H1 (cell line): ENCODE data around the gene CTPS2. TPM values are rescaled to one million over a fixed set of nuclear protein-coding genes. Genes with fewer than 3 reads are reported as not detected.

Source experiments
- KDM1A ChIP-seq: fragments of 200-600, 300-600 bp; sonication (generic); IDR thresholded peaks from 2 replicates; pipeline ENCODE4 v1.7.1; 2016; ENCODE audit warnings: mild to moderate bottlenecking, low read length, borderline replicate concordance
- SP4 ChIP-seq: IDR thresholded peaks from 2 replicates; pipeline ENCODE4 v1.6.1; 2012; ENCODE audit warnings: low read length, inconsistent platforms
- polyA plus RNA-seq, 7 experiments: library from polyadenylated mRNA; depleted of rRNA in 3 of 7; stranded (reverse) in 5 of 7; unstranded in 2 of 7; fragments of >200 nt in 5 of 7; fragments of 200-250 nt in 2 of 7; gene quantifications; 1 replicate in 5 of 7; 2 replicates in 1 of 7; 4 replicates in 1 of 7; pipeline versions ENCODE4 v1.2.1 to v1.2.3, GENCODE V29; 2011 to 2013; ENCODE audit warnings: missing spikeins in 2 of 7, mixed read lengths in 2 of 7
- total RNA-seq: library from RNA; stranded (reverse); fragmentation: NEBNext Ultra II Directional; extraction: Animal tissue kit (Norgen Biotek cat#: 25700); gene quantifications from 2 replicates; pipeline ENCODE4 v1.2.1, GENCODE V29; 2021
- TF ChIP-seq, protein P1 (sequence below): fragments of 300-600 bp; sonication (generic); IDR thresholded peaks from 2 replicates; pipeline ENCODE4 v1.7.1; 2012; ENCODE audit warnings: low read length, moderate library complexity, mild to moderate bottlenecking, inconsistent platforms; ENCODE audit not compliant: insufficient replicate concordance
- TF ChIP-seq, protein P2 (sequence below): IDR thresholded peaks from 2 replicates; pipeline ENCODE4 v1.6.1; 2012; ENCODE audit warnings: inconsistent platforms
- TF ChIP-seq, protein P3 (sequence below): IDR thresholded peaks from 2 replicates; pipeline ENCODE4 v1.6.1; 2011; ENCODE audit warnings: low read length, improper control_type of control experiment

Gene CTPS2
- total and polyA plus RNA-seq, 2 of the 8 experiments (the other 6 are each of a cell fraction or from before 2014, with no cell fraction given) = 17.1 to 34.0 TPM

DNA sequence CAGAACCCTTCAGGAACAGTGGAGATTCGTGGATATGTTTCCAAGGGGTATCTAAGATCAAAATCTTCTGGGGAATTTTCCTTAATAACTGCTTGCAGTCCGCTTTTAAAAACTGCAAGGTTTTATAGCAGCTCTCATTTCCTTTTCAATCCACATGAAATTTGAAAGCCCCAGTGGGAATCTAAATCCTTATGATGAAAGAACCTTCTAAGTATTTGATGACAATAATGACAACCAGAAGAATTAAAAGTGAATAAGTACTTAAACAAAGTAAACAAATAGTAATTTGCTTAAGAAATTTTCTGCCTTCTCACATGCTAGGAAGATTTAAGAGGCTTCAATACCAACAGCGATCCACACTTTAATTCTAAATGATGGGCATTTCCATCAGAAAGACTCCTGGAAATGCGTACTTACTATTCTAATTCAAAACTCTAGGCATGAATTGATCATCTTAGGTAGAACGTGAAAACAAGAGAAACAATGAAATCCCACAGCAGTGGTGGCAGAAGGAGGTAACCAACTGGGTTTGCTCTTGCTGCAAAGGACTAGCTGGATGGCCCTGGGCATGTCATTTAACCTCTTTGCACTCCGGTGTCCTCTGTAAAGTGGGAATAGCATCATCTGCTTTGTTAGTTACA is 100.1 kb downstream of the CTPS2 start (continued):
- TF ChIP-seq, protein P1, sequence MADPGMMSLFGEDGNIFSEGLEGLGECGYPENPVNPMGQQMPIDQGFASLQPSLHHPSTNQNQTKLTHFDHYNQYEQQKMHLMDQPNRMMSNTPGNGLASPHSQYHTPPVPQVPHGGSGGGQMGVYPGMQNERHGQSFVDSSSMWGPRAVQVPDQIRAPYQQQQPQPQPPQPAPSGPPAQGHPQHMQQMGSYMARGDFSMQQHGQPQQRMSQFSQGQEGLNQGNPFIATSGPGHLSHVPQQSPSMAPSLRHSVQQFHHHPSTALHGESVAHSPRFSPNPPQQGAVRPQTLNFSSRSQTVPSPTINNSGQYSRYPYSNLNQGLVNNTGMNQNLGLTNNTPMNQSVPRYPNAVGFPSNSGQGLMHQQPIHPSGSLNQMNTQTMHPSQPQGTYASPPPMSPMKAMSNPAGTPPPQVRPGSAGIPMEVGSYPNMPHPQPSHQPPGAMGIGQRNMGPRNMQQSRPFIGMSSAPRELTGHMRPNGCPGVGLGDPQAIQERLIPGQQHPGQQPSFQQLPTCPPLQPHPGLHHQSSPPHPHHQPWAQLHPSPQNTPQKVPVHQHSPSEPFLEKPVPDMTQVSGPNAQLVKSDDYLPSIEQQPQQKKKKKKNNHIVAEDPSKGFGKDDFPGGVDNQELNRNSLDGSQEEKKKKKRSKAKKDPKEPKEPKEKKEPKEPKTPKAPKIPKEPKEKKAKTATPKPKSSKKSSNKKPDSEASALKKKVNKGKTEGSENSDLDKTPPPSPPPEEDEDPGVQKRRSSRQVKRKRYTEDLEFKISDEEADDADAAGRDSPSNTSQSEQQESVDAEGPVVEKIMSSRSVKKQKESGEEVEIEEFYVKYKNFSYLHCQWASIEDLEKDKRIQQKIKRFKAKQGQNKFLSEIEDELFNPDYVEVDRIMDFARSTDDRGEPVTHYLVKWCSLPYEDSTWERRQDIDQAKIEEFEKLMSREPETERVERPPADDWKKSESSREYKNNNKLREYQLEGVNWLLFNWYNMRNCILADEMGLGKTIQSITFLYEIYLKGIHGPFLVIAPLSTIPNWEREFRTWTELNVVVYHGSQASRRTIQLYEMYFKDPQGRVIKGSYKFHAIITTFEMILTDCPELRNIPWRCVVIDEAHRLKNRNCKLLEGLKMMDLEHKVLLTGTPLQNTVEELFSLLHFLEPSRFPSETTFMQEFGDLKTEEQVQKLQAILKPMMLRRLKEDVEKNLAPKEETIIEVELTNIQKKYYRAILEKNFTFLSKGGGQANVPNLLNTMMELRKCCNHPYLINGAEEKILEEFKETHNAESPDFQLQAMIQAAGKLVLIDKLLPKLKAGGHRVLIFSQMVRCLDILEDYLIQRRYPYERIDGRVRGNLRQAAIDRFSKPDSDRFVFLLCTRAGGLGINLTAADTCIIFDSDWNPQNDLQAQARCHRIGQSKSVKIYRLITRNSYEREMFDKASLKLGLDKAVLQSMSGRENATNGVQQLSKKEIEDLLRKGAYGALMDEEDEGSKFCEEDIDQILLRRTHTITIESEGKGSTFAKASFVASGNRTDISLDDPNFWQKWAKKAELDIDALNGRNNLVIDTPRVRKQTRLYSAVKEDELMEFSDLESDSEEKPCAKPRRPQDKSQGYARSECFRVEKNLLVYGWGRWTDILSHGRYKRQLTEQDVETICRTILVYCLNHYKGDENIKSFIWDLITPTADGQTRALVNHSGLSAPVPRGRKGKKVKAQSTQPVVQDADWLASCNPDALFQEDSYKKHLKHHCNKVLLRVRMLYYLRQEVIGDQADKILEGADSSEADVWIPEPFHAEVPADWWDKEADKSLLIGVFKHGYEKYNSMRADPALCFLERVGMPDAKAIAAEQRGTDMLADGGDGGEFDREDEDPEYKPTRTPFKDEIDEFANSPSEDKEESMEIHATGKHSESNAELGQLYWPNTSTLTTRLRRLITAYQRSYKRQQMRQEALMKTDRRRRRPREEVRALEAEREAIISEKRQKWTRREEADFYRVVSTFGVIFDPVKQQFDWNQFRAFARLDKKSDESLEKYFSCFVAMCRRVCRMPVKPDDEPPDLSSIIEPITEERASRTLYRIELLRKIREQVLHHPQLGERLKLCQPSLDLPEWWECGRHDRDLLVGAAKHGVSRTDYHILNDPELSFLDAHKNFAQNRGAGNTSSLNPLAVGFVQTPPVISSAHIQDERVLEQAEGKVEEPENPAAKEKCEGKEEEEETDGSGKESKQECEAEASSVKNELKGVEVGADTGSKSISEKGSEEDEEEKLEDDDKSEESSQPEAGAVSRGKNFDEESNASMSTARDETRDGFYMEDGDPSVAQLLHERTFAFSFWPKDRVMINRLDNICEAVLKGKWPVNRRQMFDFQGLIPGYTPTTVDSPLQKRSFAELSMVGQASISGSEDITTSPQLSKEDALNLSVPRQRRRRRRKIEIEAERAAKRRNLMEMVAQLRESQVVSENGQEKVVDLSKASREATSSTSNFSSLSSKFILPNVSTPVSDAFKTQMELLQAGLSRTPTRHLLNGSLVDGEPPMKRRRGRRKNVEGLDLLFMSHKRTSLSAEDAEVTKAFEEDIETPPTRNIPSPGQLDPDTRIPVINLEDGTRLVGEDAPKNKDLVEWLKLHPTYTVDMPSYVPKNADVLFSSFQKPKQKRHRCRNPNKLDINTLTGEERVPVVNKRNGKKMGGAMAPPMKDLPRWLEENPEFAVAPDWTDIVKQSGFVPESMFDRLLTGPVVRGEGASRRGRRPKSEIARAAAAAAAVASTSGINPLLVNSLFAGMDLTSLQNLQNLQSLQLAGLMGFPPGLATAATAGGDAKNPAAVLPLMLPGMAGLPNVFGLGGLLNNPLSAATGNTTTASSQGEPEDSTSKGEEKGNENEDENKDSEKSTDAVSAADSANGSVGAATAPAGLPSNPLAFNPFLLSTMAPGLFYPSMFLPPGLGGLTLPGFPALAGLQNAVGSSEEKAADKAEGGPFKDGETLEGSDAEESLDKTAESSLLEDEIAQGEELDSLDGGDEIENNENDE = peak; percentile 68
- TF ChIP-seq KDM1A (peak; percentile 42; the same call in 1 of the 2 replicates), SP4 (no peak)
- TF ChIP-seq, protein P2, sequence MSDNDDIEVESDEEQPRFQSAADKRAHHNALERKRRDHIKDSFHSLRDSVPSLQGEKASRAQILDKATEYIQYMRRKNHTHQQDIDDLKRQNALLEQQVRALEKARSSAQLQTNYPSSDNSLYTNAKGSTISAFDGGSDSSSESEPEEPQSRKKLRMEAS = no peak
- TF ChIP-seq, protein P3, sequence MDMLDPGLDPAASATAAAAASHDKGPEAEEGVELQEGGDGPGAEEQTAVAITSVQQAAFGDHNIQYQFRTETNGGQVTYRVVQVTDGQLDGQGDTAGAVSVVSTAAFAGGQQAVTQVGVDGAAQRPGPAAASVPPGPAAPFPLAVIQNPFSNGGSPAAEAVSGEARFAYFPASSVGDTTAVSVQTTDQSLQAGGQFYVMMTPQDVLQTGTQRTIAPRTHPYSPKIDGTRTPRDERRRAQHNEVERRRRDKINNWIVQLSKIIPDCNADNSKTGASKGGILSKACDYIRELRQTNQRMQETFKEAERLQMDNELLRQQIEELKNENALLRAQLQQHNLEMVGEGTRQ = no peak
- TF ChIP-seq, all 59 proteins: peak for 3
